GM18517 (cell line): Measurements from ENCODE around the gene PPFIBP1.
"Not testable (repeated sequence)": the region's sequence is repeated elsewhere in the genome, so short reads cannot be mapped to it uniquely, and the experiment has no call there.

ENCODE experiments used
- ATAC-seq: cut with Tn5 transposase; IDR thresholded peaks from one replicate; pipeline ENCODE4 v1.9.1; 2021; ENCODE audit warnings: mild to moderate bottlenecking, moderate library complexity; ENCODE audit not compliant: unreplicated experiment

PPFIBP1 gene

DNA sequence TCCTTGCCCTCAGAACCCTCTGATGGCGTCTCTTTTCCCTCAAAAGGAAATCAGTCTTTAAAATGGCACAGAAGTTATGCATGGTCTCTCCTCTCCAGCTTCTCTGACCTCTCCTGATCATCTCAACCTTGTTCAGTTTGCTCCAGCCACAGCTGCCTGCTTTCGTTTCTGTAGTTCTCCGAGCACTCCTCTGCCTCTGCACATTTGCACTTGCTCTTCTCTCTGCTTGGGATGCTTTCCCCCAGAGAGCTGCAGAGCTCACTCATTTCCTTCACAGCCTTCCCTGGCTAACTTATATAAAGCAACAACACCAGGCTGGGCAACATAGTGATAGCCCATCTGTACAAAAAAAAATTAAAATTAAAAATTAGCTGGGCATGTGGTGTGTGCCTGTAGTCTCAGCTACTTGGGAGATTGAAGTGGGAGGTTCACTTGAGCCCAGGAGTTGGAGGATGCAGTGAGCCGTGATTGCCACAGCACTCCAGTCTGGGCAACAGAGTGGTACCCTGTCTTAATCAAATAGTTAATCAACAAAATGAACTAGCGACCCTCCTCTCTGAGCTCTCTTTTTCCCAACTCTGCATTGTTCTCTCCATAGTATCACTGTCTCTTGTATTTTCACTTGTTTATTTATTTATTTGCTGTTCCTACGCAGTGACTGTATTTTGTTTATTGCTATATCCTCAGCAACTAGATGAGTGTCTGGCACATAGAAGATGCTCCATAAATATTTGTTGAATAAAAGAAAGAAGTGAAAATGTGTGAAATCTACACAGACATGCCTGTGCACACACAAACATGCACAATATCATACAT is 37.7 kb downstream of the PPFIBP1 start:
- ATAC-seq, result no peak

DNA sequence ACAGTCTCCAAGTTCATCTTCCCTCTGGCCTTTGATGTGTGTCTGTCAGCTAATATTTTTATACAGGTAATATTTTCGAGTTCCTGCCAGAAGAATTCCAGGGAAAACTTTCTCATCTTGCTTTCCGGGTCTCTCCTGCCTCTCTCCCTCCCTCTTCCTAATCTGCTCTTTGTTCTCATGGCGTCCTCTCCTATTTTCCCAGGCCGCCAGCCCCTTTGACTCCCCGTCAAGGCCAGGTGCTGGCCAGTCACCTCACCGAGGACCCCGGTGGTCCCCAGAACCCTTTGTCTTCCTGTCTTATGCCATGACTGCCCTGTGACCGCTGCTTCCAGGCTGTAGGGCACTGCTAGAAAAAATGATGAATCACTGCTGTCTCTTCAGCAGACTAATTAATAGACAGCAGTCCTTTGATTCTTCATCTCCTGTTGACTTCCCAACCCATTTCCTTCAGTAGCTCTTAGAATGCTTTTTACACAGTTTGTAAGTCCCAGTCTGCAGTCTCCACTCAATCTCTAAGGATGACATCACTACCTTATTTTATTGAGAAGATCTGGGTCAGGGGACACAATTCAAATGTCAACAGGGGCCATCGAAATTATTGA is 40.7 kb downstream of the PPFIBP1 start:
- no peak for ATAC-seq

DNA sequence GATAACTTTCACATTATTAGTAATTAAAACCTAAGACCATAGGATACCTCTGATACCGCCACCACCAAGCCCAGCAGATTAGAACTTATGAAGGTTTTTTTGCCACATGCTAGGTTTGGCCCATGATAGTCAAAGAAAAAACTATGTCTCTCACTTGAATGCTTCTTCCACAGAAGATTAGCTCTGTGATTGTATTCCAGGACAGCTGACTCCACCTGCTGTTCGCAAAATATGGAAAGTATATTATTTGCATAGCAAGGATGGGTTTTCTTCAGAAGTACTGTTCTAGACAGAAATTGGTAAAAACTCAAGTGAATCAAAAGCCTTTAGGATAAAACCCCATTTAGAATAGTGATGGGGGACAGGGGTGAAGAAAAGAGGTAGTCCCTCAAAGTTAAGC is 42.2 kb downstream of the PPFIBP1 start:
- ATAC-seq, result no peak

DNA sequence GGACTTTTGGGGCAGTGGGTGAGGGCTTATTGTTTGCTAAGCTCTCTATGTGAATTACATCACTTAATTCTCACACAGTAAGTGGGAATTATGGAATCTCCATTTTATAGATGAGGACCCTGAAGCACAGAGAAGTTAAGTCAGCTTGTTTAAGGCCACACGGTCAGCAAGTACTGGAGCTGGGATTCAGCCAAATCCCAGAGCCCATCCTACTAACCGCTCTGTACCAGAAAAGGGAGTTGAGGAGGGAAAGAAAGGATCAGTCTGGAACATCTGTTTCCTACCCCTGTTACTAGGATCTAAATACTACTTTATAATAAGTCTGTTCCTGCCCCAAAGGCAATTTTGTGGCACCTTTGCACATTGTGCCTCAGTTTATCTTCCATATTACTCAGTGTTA is 42.6 kb downstream of the PPFIBP1 start:
- no peak for ATAC-seq

DNA sequence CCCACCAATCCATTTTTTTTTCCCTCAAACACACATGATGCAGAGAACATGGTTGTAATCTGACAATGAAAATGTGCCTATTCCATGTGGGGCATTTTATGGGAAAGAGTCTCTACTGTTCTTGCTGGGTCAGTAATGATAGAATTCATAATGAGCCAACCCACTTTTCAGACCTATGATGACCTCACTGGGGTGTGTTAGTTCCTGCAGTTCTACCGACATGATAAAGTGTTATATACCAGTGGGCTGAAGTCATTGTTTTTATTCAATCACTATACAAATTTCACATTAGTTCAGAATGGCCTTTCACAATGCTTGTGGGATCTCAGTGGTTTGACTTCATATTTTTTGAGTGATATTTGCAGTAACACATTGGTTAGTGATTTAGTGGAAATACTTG is 47.5 kb downstream of the PPFIBP1 start:
- no peak for ATAC-seq

DNA sequence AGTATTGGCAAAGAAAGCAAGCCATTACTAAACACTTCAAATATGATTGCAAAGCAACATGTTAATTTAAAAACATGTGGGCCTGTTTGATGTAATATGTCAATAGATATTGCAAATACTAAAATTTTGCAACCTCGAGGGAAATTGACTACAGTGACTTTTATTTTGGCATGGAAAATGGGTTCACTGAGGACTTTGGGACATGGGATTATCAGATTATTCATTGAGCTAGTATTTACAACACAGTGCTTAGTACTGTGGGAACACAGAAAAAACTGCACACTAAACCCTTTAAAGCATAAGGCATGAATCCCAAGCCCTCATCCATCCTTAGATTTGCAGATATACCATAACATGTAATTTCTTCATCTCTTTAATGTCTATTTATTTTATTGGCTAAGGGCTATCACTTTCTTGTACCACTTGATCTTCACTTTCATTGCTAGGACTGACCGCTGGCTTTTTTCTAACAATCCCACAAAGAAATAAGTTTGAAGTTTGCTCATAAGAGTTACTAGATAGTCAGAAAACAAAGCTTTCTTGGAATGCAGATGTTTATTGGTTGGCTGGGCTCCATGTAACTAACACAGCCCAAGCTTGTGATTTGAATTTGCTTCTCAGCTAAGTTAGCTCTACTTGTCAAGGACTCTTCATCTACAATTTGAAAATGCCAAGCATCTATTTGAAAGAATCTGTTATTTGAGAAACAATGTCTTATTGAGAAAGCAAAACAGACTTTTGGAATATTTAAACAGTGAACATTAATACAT is 48.7 kb downstream of the PPFIBP1 start:
- no peak for ATAC-seq

DNA sequence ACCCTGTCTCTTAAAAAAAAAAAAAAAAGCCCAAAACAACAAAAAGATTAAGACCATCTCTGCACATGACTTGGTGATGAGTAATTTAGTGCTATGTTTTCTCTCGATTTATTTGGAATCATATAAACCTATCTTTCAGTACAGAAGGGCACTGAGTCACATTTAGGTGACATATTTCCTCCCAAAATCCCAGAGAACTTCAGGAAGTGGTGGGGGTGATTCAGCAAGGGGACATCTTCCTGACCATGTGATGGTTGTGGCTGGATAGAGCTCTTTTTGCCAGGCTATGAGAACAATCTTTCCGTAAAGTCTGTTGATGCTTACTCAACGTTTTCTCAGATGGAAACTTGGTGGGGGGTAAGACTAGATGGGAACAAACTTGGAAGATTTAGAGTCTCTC is 50.0 kb downstream of the PPFIBP1 start:
- ATAC-seq, result no peak

DNA sequence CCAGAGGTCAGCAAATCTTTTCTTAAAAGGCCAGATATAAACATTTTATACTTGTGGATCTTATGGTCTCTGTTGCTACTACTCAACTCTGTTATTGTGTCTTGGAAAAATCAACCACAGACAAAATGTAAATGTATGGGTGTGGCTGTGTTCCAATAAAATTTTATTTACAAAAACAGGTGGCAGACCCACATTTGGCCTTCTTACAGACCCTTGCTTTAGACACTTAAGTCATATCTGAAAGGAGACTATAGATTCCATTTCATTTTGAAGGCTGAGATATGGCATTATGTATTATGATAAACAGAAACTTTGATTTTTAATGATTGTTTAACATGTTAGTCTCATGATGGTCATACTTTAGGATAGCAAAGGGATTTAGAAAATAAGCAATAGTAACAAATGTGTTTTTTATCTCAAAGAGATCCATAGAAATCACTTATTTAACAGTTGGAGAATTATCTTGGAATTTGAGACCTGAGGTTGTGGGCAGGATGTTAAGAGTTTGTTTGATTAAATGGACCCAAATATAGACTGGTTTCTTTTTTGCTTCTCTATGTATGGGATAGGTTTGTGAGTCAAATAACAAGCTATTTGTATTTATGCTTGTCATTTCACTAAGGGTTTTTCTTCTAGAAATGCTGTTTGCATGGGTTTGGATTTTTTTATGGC is 51.2 kb downstream of the PPFIBP1 start:
- no peak for ATAC-seq

DNA sequence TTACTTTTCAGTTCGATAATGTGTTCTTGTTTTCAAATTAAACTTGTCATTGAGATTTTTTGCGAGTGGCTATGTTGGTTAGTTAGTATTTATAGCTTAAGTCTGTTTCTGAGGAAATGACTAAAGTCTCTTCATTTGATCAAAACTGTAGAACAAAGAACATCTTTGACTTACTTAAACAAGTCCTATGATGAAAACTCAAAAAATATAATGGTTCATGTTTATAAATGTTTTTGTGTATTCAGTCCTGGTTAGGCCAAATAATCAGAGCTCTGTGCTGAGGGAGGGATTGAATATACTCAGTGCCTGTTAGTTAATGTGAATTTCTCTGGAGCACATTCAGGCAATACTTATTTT is 51.7 kb downstream of the PPFIBP1 start:
- ATAC-seq, result no peak

DNA sequence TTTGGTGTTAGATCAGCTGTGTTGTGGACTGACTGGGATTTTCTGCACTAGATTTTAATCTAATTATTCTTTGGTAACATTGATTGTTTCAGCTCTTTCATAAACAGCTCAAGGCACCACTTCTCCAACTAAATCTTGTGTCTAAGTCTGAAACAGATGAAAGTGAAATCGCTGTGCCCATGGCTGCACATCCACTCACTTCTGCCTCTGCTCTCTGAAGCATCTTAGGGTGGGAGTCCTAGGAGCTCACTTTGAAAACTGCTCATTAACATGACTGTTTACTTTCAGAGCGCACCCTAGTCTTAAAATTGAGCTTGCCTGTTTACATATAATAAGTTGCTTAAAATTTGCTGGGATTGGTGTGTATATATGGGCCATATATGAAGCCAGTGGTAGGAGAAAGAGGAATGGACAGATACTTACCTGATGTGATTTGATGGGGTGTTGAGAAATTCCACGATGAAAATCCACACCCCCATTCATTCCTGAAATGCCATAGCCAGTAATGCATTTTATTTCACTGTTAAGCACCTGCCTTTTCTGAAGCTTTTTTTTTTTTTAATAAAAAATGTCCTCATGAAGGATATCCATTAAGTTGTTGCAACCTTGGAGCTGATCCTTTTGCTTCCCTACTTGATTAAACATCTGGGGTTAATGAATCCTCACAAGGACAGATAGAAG is 52.8 kb downstream of the PPFIBP1 start:
- ATAC-seq, result no peak

DNA sequence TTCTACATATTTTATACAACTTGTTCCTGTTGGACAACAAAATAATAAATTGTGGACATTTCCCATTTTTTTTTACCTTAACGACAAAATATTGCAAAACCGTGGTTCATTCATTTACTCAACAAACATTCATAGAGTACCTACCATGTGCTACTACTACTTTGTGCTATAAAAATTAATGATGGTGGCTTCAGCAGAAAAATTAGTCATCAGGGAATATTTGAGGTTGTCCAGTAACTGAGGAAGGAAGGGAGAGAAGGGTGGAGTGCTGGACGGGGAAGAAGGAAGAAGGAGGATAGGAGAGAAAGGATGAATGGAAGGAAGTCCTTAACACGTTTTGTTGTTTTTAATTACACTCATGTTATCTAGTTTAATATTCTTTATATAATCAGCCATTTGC is 53.7 kb downstream of the PPFIBP1 start:
- no peak for ATAC-seq

DNA sequence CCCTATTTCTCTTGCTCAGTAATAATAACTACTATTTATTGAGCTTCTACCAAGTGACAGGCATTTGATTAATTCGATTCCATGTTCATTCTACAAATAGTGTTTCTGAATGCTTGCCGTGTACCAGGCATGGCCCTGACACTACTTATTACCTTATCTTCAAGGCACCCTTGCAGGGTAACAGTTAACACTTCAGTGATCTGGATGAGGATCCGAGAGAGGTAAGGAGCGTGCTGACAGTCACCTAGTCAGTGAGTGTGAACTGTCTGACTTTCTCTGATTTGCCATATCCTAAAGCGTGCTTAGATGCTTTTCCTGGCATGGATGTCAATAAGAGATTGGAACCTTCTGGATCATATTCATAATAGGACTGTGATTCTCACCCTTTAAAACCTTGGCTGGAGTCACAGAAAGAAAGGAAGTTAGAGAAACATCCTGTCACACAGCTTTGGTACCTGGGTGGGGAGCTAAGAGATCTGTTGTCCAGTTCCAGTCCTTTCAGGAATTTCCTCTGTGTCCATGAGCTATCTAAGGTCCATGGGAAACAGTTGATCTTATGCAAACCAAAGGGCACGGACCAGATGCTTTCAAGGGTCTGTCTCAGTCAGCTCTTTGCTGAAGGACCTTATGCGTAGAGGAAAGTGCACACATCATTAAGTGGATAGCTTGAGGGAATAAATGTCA is 54.8 kb downstream of the PPFIBP1 start:
- ATAC-seq, result no peak

DNA sequence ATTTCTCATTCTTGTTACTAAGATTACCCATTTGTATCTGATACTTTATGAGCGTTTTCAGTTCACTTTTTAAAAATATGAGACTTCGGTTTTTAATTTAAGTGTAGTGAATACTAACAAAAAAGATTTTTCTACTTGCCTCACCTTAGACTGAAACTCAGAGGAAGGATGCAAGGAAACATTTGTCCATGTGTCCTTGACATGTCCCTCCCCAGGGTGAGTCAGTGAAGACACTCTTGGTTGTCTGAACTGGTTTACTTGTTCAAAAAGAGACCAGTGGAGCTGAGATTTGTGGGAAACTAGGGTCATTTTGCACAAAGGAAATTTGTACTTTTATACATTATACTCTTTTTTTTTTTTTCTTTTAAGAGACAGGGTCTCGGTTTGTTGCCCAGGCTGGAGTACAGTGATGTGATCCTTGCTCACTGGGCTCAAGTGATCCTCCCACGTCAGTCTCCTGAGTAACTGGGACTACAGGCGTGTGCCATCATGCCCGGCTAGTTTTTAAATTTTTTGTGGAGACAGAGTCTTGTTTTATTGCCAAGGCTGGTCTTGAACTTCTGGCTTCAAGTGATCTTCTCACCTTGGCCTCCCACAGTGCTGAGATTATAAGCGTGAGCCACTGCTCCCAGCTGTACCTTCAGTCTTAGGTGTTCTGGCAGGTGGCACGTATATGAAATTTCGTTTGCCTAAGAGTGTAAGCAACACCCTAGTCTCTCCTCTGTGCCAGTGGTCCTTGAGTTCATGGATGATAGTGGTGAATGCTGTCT is 56.7 kb downstream of the PPFIBP1 start:
- no peak for ATAC-seq

DNA sequence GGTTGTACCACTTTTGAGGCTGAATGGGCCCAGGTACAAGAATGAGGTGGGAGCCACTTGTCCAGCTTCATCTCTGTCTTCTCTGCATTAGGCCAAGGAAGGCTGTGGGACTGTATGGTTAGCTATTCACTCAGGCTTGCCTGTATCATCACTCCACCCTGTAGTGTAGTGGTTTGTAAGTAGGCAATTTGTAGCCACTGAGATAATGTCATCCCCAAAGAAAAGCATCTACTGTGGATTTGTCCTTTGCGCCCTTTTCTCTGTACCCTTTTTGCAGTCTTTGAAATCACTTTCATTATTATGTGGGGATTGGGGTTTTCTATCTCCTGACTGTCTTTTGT is 57.3 kb downstream of the PPFIBP1 start:
- not testable (repeated sequence) for ATAC-seq

DNA sequence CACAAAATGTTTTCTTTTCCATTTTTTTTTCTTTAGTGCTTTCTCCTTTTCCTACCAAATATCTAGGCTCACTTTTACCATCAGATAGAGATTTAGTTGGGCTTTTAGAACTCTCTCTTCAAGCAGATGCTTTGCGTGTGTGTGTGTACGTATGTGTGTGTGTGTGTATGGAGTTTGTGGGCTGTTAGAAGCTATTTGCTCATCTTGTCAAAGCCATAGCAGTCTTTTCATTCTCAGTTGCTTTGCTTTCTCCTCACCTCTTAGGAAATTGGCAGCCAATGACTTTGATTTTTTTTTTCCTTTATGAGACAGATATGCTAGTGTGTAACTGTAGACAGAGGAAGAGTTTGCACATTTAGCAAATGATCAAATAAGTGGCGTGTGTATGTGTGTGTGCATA is 57.8 kb downstream of the PPFIBP1 start:
- ATAC-seq, result not testable (repeated sequence)

DNA sequence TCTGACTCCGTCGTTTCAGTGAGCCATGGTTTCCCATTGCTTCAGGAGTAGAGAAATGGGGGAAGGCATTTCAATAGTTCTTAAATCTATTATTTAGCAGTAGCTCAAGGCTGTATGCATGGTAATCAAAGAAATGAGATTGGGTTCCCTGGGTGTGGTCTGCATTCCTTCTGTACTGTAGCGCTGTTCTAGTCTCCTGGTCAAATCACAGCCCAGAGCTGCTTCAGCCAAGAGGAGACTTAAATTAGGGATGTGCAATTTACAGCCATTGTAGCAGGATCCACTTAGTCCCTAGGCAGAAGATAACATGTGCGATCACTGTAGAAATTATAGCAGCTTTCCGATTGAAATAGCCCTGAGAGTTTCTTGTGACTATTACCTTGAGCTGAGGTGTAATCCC is 58.4 kb downstream of the PPFIBP1 start:
- ATAC-seq, result not testable (repeated sequence)

DNA sequence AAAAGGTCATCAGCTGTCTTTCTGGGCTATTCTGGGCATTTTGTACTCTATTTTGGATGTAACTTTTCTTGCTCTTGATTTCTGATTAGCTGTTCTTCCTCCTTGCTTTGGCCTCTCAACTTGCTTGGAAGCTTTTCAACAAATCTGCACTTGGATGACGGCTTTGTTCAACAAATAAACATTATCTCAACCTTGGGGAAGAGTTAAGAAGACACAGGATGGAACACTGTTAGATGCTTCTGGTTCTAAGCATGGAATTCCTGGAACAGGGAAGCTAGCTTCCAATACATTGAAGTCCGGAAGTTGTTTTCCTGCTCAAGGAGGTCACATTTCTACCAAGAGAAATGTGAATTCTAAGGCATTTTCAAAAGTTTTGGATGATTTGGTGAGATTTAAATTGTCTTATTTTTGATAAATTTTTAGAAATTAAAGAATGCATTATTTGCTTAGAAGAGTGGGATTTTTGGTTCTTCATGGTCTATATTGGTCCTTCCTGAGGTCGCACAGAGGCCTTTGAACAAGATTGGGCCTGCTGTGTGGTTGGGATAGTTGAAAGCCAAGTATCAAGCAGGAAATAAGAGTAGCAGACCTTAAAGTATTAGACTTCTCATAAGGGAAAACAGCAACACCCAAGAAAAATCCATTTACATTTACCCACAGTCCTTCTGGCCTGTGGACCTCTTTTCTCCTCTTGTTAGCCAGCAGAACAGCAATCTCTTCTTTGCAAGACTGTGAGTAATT is 59.2 kb downstream of the PPFIBP1 start:
- ATAC-seq, result no peak

DNA sequence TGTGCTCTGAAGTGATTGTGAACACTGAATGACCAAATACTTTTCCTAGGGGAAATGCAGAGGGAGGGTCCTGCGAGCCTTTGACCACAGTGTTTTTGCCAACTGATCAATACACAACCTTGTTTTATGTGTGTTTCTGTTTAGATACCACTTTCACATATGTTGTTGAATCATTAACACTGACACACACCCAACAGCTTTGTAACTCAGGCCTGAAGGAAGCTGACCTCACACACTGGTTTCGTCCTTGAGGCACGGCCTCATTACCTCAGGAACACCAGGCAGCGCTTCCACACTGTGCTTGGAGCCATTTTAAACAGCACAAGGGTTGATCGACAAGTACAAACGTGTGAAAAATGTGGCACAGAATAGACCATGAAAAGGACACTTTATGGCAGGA is 60.0 kb downstream of the PPFIBP1 start:
- ATAC-seq, result no peak

DNA sequence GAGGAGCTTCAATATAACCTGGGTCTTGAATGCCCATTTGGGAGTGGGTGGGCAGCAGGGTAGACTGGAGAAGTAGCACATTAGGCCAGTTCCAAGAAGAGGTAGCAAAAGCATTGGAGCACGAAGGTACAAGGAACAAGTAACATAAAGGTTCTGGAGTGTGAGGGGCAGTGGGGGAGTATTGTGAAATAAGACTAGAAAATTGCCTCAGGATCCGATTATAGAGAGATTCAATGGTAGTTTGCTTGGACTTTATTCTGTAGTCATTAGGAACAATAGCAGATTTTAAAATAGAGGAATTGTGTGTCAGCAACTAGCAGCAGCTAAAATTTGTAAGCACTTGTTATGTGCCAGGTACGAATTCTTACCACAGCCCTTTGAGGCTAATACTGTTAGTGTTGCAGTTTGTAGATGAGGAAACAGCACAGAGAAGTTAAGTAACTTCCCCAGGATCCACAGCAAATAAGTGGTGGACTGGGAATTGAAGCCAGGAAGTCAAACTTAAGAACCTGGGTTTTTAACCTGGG is 61.8 kb downstream of the PPFIBP1 start:
- no peak for ATAC-seq
